Stimulated activated CD8-positive, alpha-beta memory T cell treated with anti-CD3 and anti-CD28 coated beads, Interleukin-12 subunit alpha, Interleukin-12 subunit beta, amount 100 ng/mL, for 1 hour (primary cell): ENCODE results near the gene NAA16.
"Not testable (repeated sequence)": the region's sequence is repeated elsewhere in the genome, so short reads cannot be mapped to it uniquely, and the experiment has no call there.

Experiments
- DNase-seq: peaks from one replicate; pipeline ENCODE4 v3.0.0-alpha.2; 2020; ENCODE audit warnings: low read depth

Gene NAA16

GRCh38 chr13:41356385-41356648, 45.2 kb downstream of the NAA16 start:
- DNase-seq: not testable (repeated sequence)

- peak; percentile 7 for DNase-seq
Measured at GRCh38 chr13:41356786-41357185, 45.7 kb downstream of the NAA16 start.

GRCh38 chr13:41361491-41361890, 50.4 kb downstream of the NAA16 start:
- DNase-seq: no peak

GRCh38 chr13:41364043-41364442, 53.0 kb downstream of the NAA16 start:
- no peak for DNase-seq

GRCh38 chr13:41365631-41366030, 54.6 kb downstream of the NAA16 start:
- no peak for DNase-seq

- DNase-seq: no peak
Measured at GRCh38 chr13:41370736-41371135, 59.7 kb downstream of the NAA16 start.

- DNase-seq: no peak
Measured at GRCh38 chr13:41377446-41377845, 66.4 kb downstream of the NAA16 start.

- no peak for DNase-seq
Measured at GRCh38 chr13:41382431-41382830, 71.4 kb downstream of the NAA16 start.

- DNase-seq: no peak
Measured at GRCh38 chr13:41383386-41383785, 72.3 kb downstream of the NAA16 start.

- no peak for DNase-seq
Measured at GRCh38 chr13:41384749-41385503, 73.9 kb downstream of the NAA16 start.

- DNase-seq: no peak
Measured at GRCh38 chr13:41386211-41386610, 75.1 kb downstream of the NAA16 start.

GRCh38 chr13:41387576-41387975, 76.5 kb downstream of the NAA16 start:
- no peak for DNase-seq

GRCh38 chr13:41388143-41388881, 77.2 kb downstream of the NAA16 start:
- DNase-seq: no peak

- no peak for DNase-seq
Measured at GRCh38 chr13:41389580-41389979, 78.5 kb downstream of the NAA16 start.

GRCh38 chr13:41394166-41394565, 83.1 kb downstream of the NAA16 start:
- DNase-seq: no peak

GRCh38 chr13:41398494-41399170, 87.6 kb downstream of the NAA16 start:
- no peak for DNase-seq

- no peak for DNase-seq
Measured at GRCh38 chr13:41401366-41401765, 90.3 kb downstream of the NAA16 start.

- no peak for DNase-seq
Measured at GRCh38 chr13:41402691-41403511, 91.8 kb downstream of the NAA16 start.

GRCh38 chr13:41403983-41404382, 92.9 kb downstream of the NAA16 start:
- DNase-seq: no peak

- DNase-seq: no peak
Measured at GRCh38 chr13:41405367-41405766, 94.3 kb downstream of the NAA16 start.

- DNase-seq: no peak
Measured at GRCh38 chr13:41407380-41407779, 96.3 kb downstream of the NAA16 start.

- no peak for DNase-seq
Measured at GRCh38 chr13:41408121-41408520, 97.1 kb downstream of the NAA16 start.
